ENCODE results near the gene CASTOR2.
"Not testable (repeated sequence)": the region's sequence is repeated elsewhere in the genome, so short reads cannot be mapped to it uniquely, and the experiment has no call there.

DNA sequence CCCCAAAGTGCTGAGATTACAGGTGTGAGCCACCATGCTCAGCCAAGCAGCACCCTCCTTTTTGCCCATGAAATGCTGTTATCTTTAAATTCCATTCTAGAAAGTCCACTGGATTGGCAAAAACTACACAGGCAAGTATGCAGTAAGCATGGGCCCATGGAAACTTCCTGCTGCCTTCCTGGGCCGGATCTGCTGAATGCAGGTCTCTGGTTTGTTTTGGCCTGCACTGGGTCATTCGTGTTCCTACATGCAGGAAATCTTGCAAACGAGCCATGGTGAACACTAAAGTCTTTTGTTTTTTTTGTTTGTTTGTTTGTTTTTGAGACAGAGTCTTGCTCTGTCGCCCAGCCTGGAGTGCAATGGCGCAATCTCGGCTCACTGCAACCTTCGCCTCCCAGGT is 7.9 kb downstream of the CASTOR2 start:
- TF ChIP-seq ELF4 (CRISPR knock-in tag; IDR thresholded peaks at IDR 0.05; ENCODE audit: borderline replicate concordance); ZFP36 (IDR thresholded peaks at IDR 0.05; ENCODE audit: borderline replicate concordance, low read depth, low read length, partially characterized antibody): not testable (repeated sequence)
- TF ChIP-seq, protein P1, sequence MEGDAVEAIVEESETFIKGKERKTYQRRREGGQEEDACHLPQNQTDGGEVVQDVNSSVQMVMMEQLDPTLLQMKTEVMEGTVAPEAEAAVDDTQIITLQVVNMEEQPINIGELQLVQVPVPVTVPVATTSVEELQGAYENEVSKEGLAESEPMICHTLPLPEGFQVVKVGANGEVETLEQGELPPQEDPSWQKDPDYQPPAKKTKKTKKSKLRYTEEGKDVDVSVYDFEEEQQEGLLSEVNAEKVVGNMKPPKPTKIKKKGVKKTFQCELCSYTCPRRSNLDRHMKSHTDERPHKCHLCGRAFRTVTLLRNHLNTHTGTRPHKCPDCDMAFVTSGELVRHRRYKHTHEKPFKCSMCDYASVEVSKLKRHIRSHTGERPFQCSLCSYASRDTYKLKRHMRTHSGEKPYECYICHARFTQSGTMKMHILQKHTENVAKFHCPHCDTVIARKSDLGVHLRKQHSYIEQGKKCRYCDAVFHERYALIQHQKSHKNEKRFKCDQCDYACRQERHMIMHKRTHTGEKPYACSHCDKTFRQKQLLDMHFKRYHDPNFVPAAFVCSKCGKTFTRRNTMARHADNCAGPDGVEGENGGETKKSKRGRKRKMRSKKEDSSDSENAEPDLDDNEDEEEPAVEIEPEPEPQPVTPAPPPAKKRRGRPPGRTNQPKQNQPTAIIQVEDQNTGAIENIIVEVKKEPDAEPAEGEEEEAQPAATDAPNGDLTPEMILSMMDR (CRISPR knock-in tag; IDR thresholded peaks at IDR 0.05), result not testable (repeated sequence)
- TF ChIP-seq, protein P2, sequence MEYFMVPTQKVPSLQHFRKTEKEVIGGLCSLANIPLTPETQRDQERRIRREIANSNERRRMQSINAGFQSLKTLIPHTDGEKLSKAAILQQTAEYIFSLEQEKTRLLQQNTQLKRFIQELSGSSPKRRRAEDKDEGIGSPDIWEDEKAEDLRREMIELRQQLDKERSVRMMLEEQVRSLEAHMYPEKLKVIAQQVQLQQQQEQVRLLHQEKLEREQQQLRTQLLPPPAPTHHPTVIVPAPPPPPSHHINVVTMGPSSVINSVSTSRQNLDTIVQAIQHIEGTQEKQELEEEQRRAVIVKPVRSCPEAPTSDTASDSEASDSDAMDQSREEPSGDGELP (IDR thresholded peaks at IDR 0.05; ENCODE audit: borderline replicate concordance, low read depth), result not testable (repeated sequence)
- TF ChIP-seq, protein P3, sequence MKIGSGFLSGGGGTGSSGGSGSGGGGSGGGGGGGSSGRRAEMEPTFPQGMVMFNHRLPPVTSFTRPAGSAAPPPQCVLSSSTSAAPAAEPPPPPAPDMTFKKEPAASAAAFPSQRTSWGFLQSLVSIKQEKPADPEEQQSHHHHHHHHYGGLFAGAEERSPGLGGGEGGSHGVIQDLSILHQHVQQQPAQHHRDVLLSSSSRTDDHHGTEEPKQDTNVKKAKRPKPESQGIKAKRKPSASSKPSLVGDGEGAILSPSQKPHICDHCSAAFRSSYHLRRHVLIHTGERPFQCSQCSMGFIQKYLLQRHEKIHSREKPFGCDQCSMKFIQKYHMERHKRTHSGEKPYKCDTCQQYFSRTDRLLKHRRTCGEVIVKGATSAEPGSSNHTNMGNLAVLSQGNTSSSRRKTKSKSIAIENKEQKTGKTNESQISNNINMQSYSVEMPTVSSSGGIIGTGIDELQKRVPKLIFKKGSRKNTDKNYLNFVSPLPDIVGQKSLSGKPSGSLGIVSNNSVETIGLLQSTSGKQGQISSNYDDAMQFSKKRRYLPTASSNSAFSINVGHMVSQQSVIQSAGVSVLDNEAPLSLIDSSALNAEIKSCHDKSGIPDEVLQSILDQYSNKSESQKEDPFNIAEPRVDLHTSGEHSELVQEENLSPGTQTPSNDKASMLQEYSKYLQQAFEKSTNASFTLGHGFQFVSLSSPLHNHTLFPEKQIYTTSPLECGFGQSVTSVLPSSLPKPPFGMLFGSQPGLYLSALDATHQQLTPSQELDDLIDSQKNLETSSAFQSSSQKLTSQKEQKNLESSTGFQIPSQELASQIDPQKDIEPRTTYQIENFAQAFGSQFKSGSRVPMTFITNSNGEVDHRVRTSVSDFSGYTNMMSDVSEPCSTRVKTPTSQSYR (CRISPR knock-in tag; IDR thresholded peaks at IDR 0.05; ENCODE audit: borderline replicate concordance), result not testable (repeated sequence)

All from HepG2 (cell line).